GM12864 (cell line): Measurements from ENCODE around the gene FKBP6.
"Not testable (repeated sequence)": the region's sequence is repeated elsewhere in the genome, so short reads cannot be mapped to it uniquely, and the experiment has no call there.

Source experiments
- DNase-seq: peaks from one replicate; pipeline ENCODE4 v3.0.0-alpha.2; 2011; ENCODE audit warnings: low read depth
- H3K4me3 ChIP-seq: 2 replicates; pipeline ENCODE4 v1.5.1; 2011; ENCODE audit warnings: mild to moderate bottlenecking, low read depth, low read length, control low read depth
- CTCF ChIP-seq: IDR thresholded peaks from 2 replicates; pipeline ENCODE4 v1.5.1; 2011; ENCODE audit warnings: low read depth, mild to moderate bottlenecking, moderate library complexity, low read length, control low read depth, inconsistent platforms; ENCODE audit errors: missing control alignments

FKBP6 gene

GRCh38 chr7:73397521-73398281 lies 69.7 kb downstream of the FKBP6 start:
- DNase-seq: no peak
- no peak for TF ChIP-seq CTCF
- no peak overlapping the region for H3K4me3 ChIP-seq

GRCh38 chr7:73399185-73400050 lies 71.5 kb downstream of the FKBP6 start:
- H3K4me3 ChIP-seq: peak overlapping the region; percentile 34

GRCh38 chr7:73404860-73405259 lies 76.9 kb downstream of the FKBP6 start:
- H3K4me3 ChIP-seq, DNase-seq: not testable (repeated sequence)

More at GRCh38 chr7:73399185-73400050, 71.5 kb downstream of the FKBP6 start:
- peak; percentile 39 for DNase-seq
